BJ (cell line): ENCODE data around the gene ARIH2. TPM values are rescaled to one million over a fixed set of nuclear protein-coding genes. Genes with fewer than 3 reads are reported as not detected.

Experiments used
- CTCF ChIA-PET: fragments of 350-600 bp; formaldehyde crosslinking; extraction: SDS; loops from one replicate; lab custom pipeline; 2021; ENCODE audit warnings: antibody characterized with exemption, inconsistent platforms; lab: Yijun Ruan, JAX
- POLR2A ChIA-PET: fragments of 300-600 bp; sonication (Branson Sonifier 250); formaldehyde crosslinking; extraction: SDS; loops from one replicate; lab custom pipeline; 2021; ENCODE audit warnings: antibody characterized with exemption; lab: Charles Lee
- DNase-seq: peaks from one replicate; pipeline ENCODE4 v3.0.0-alpha.2; 2011; ENCODE audit warnings: low read depth
- H3K27me3 ChIP-seq: 2 replicates; pipeline ENCODE4 v1.6.0; 2011; ENCODE audit warnings: low read length; ENCODE audit not compliant: control insufficient read depth, insufficient read depth
- H3K36me3 ChIP-seq: 2 replicates; pipeline ENCODE4 v1.5.1; 2011; ENCODE audit warnings: low read length; ENCODE audit not compliant: control insufficient read depth, insufficient read depth
- H3K4me3 ChIP-seq: 2 replicates; pipeline ENCODE4 v1.5.1; 2011; ENCODE audit warnings: low read depth, mild to moderate bottlenecking, control low read depth, low read length
- CTCF ChIP-seq: IDR thresholded peaks from 2 replicates; pipeline ENCODE4 v1.5.1; 2011; ENCODE audit warnings: low read depth, mild to moderate bottlenecking, control low read depth, inconsistent platforms, low read length, moderate library complexity; ENCODE audit not compliant: insufficient read depth
- polyA plus RNA-seq: library from polyadenylated mRNA; depleted of rRNA; stranded (reverse); fragments of >200 nt; gene quantifications from 2 replicates; pipeline ENCODE4 v1.2.3, GENCODE V29; 2011

Gene ARIH2
- polyA plus RNA-seq, 1 experiment = 96.7 TPM

- DNase-seq = peak; percentile 51
- Histone ChIP-seq H3K4me3 (peak within 1 kb of the TSS; percentile 88), H3K36me3 (peaks cover 28% of the 10 kb centered on the region), H3K27me3 (no peaks in the 10 kb centered on the region)
- ChIA-PET POLR2A (interaction anchor here (0.8 to 1.5 kb wide), 3 partner anchors 7 to 15 kb away, joined by 3 to 7 read pairs (median 3); partner anchors contain the start of genes IMPDH2 and WDR6), CTCF (interaction anchor here (0.6 to 6.6 kb wide), 16 partner anchors 8 to 195 kb away, joined by 3 to 60 read pairs (median 3); partner anchors contain the start of genes KLHDC8B, LAMB2, P4HTM and QRICH1)
- peak; percentile 97 for TF ChIP-seq CTCF
These were observed 103.4 kb downstream of the ARIH2 start, which contains the start of gene NDUFAF3 for GRCh38 chr3:49021813-49022687. TSS of gene NDUFAF3 (plus strand) at chr3:49022121. CDS start at chr3:49022145, 24 bp downstream.

- H3K4me3 ChIP-seq = peak overlapping the region; percentile 88
- H3K36me3 ChIP-seq = peaks cover 32% of the 10 kb centered on the region
- H3K27me3 ChIP-seq = no peaks in the 10 kb centered on the region
- ChIA-PET CTCF (interaction anchor here (0.6 to 6.6 kb wide), 10 partner anchors 9 to 88 kb away, joined by 3 to 60 read pairs (median 8); partner anchors contain the start of genes P4HTM, QRICH1 and WDR6), POLR2A (no interaction called here)
- DNase-seq = no peak
- no peak for TF ChIP-seq CTCF
These were observed 104.1 kb downstream of the ARIH2 start for GRCh38 chr3:49022688-49023171.

GRCh38 chr3:49023775-49024174, 105.1 kb downstream of the ARIH2 start:
- CTCF ChIA-PET = interaction anchor here (1.1 to 6.6 kb wide), 4 partner anchors 16 to 71 kb away, joined by 3 to 60 read pairs (median 17); partner anchors contain the start of genes P4HTM and WDR6
- Histone ChIP-seq H3K36me3 (peaks cover 32% of the 10 kb centered on the region), H3K27me3 (no peaks in the 10 kb centered on the region), H3K4me3 (no peak overlapping the region)
- POLR2A ChIA-PET = no interaction called here
- no peak for DNase-seq
- TF ChIP-seq CTCF = no peak

GRCh38 chr3:49024449-49024848, 105.8 kb downstream of the ARIH2 start:
- TF ChIP-seq CTCF = no peak
- ChIA-PET CTCF (interaction anchor here (0.7 to 1.3 kb wide), 3 partner anchors 17 to 70 kb away, joined by 3 to 4 read pairs (median 4); partner anchors contain the start of gene WDR6), POLR2A (no interaction called here)
- H3K4me3 ChIP-seq = no peak overlapping the region
- peaks cover 32% of the 10 kb centered on the region for H3K36me3 ChIP-seq
- no peak for DNase-seq
- no peaks in the 10 kb centered on the region for H3K27me3 ChIP-seq
